Left colon (tissue), 2 donors: Measurements from ENCODE around the gene AKAP5. TPM values are rescaled to one million over a fixed set of nuclear protein-coding genes. Genes with fewer than 3 reads are reported as not detected.

Experiments
- ATAC-seq: fragments of 200-7000 bp; cut with Tn5 transposase; one replicate; pipeline ENCODE4 v1.9.1; 2020; ENCODE audit warnings: mild to moderate bottlenecking, moderate library complexity
- DNase-seq, 2 donors: peaks; one replicate each; pipeline ENCODE4 v3.0.0-alpha.2; 2020
- intact Hi-C, 2 donors: fragments of 100-400 bp; cut with DNase I in 1 of 2; cut with micrococcal nuclease in 1 of 2; formaldehyde crosslinking; loops; one replicate each; pipeline versions ENCODE4 v1.11.2 to v1.14.0; 2022; cut with DNase I, micrococcal nuclease
- long read RNA-seq: library from polyadenylated mRNA; unstranded; transcript quantifications from one replicate; pipeline ENCODE4 v2.0.0, GENCODE V29; 2021
- total RNA-seq, 2 donors: library from RNA; stranded (reverse); fragmentation: NEBNext Ultra II Directional; extraction: Animal tissue kit (Norgen Biotek cat#: 25700); gene quantifications; one replicate each; pipeline ENCODE4 v1.2.1, GENCODE V29; 2021
- donor health status: DM: no; HTN: no; CAD: no.
- donor health status: DM: yes; HTN: yes; CAD: no.

AKAP5 gene
- total RNA-seq: 10 to 100 TPM; 11.9 to 14.2 TPM
- long read RNA-seq, full-length matches to known transcripts: 3 of 4 reads
- long read RNA-seq, partial matches to known transcripts: 0 of 4 reads
- long read RNA-seq, other reads (novel, unspliced or antisense): 1 of 4 reads

GRCh38 chr14:64465191-64465822 is at the start of gene AKAP5:
Gene AKAP5 (plus strand): TSS chr14:64465499. CDS start chr14:64468395, 2,896 bp downstream.
- peak; percentile 61 to 74 for DNase-seq
- ATAC-seq: peak; percentile 79
- intact Hi-C loops: no loop called here

- ATAC-seq: no peak
- DNase-seq: no peak
- intact Hi-C loops: no loop called here
Measured at GRCh38 chr14:64416348-64416932, 48.9 kb upstream of the AKAP5 start.

- intact Hi-C loops: no loop called here
- DNase-seq (no peak), ATAC-seq (no peak)
Measured at GRCh38 chr14:64417055-64417770, 48.1 kb upstream of the AKAP5 start.

- intact Hi-C loops: no loop called here
- no peak for ATAC-seq
- DNase-seq: no peak
Measured at GRCh38 chr14:64417771-64418125, 47.6 kb upstream of the AKAP5 start.

GRCh38 chr14:64419003-64419402 is 46.3 kb upstream of the AKAP5 start:
- intact Hi-C loops: no loop called here
- DNase-seq: no peak
- ATAC-seq: no peak

- DNase-seq (no peak), ATAC-seq (no peak)
- intact Hi-C loops: no loop called here
Measured at GRCh38 chr14:64421166-64421565, 44.1 kb upstream of the AKAP5 start.

GRCh38 chr14:64422005-64422404 is 43.3 kb upstream of the AKAP5 start:
- no peak for ATAC-seq
- intact Hi-C loops: no loop called here
- no peak for DNase-seq

GRCh38 chr14:64422756-64423155 is 42.5 kb upstream of the AKAP5 start:
- intact Hi-C loops: no loop called here
- no peak for DNase-seq
- ATAC-seq: no peak

- intact Hi-C loops: no loop called here
- no peak for DNase-seq
- ATAC-seq: no peak
Measured at GRCh38 chr14:64423987-64424386, 41.3 kb upstream of the AKAP5 start.

GRCh38 chr14:64434528-64434927 is 30.8 kb upstream of the AKAP5 start:
- DNase-seq (no peak), ATAC-seq (no peak)
- intact Hi-C loops: no loop called here

GRCh38 chr14:64438181-64438841 is 27.0 kb upstream of the AKAP5 start:
- intact Hi-C loops: no loop called here
- DNase-seq (no peak), ATAC-seq (peak; percentile 97)

- ATAC-seq (no peak), DNase-seq (no peak)
- intact Hi-C loops: no loop called here
Measured at GRCh38 chr14:64439141-64439540, 26.2 kb upstream of the AKAP5 start.

- DNase-seq: no peak
- no peak for ATAC-seq
- intact Hi-C loops: no loop called here
Measured at GRCh38 chr14:64440494-64440893, 24.8 kb upstream of the AKAP5 start.

GRCh38 chr14:64442300-64442988 is 22.9 kb upstream of the AKAP5 start:
- ATAC-seq (no peak), DNase-seq (no peak)
- intact Hi-C loops: no loop called here

GRCh38 chr14:64444140-64444539 is 21.2 kb upstream of the AKAP5 start:
- intact Hi-C loops: no loop called here
- DNase-seq: no peak
- no peak for ATAC-seq

GRCh38 chr14:64444984-64445845 is 20.1 kb upstream of the AKAP5 start:
- intact Hi-C loops: no loop called here

GRCh38 chr14:64447876-64448670 is 17.2 kb upstream of the AKAP5 start:
- DNase-seq: no peak
- intact Hi-C loops: no loop called here
- no peak for ATAC-seq

More at GRCh38 chr14:64444984-64445845, 20.1 kb upstream of the AKAP5 start:
- DNase-seq: peak in 1 of 2 donors; percentile 20
- ATAC-seq: peak; percentile 21
